ENCODE data around the gene SOWAHC. TPM values are rescaled to one million over a fixed set of nuclear protein-coding genes. Genes with fewer than 3 reads are reported as not detected.

Gene SOWAHC
- total RNA-seq, 1 donor from 2014 or later = 16.5 TPM

- TF ChIP-seq, protein P1, sequence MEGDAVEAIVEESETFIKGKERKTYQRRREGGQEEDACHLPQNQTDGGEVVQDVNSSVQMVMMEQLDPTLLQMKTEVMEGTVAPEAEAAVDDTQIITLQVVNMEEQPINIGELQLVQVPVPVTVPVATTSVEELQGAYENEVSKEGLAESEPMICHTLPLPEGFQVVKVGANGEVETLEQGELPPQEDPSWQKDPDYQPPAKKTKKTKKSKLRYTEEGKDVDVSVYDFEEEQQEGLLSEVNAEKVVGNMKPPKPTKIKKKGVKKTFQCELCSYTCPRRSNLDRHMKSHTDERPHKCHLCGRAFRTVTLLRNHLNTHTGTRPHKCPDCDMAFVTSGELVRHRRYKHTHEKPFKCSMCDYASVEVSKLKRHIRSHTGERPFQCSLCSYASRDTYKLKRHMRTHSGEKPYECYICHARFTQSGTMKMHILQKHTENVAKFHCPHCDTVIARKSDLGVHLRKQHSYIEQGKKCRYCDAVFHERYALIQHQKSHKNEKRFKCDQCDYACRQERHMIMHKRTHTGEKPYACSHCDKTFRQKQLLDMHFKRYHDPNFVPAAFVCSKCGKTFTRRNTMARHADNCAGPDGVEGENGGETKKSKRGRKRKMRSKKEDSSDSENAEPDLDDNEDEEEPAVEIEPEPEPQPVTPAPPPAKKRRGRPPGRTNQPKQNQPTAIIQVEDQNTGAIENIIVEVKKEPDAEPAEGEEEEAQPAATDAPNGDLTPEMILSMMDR (IDR thresholded peaks at IDR 0.05; ENCODE audit: insufficient read depth, low read depth, low read length) = no peak
- TF ChIP-seq EZH2 (IDR thresholded peaks at IDR 0.05; ENCODE audit: insufficient read depth, low read length) = no peak
- H3K36me3 ChIP-seq (ENCODE audit: insufficient read depth, low read length) = no peaks in the 10 kb centered on the region
- peaks cover 22% of the 10 kb centered on the region for H3K4me1 ChIP-seq (ENCODE audit: insufficient read depth, low read length)
- H3K27me3 ChIP-seq (ENCODE audit: insufficient read depth, low read length) = no peaks in the 10 kb centered on the region
- H4K20me1 ChIP-seq (ENCODE audit: insufficient read depth, low read length) = peaks cover 40% of the 10 kb centered on the region
- H3K4me1 Mint-ChIP-seq (ENCODE audit: low read depth, unreplicated experiment) = peaks cover 9% of the 10 kb centered on the region
- H3K9me3 Mint-ChIP-seq (ENCODE audit: unreplicated experiment) = peaks cover 2% of the 10 kb centered on the region
- peak overlapping the region; percentile 78 for H3K9ac ChIP-seq (ENCODE audit: low read length)
- peak overlapping the region; percentile 68 for H3K27ac Mint-ChIP-seq (ENCODE audit: unreplicated experiment)
- H3K4me2 ChIP-seq (ENCODE audit: low read length) = peak overlapping the region; percentile 89
- H3K4me3 ChIP-seq (ENCODE audit: insufficient read depth, low read depth, low read length) = peak overlapping the region; percentile 68
- FAIRE-seq (no peak), DNase-seq (ENCODE audit: low read depth) (no peak)
- H3K27me3 Mint-ChIP-seq (ENCODE audit: low read depth, unreplicated experiment) = no peaks in the 10 kb centered on the region
- peak overlapping the region; percentile 86 for H3K4me3 Mint-ChIP-seq (ENCODE audit: unreplicated experiment)
- peaks cover 71% of the 10 kb centered on the region for H3K79me2 ChIP-seq (ENCODE audit: insufficient read depth, low read length)
- H2AFZ ChIP-seq (ENCODE audit: low read depth, low read length) = peak overlapping the region; percentile 65
- H3K27ac ChIP-seq (ENCODE audit: low read depth, low read length) = peak overlapping the region; percentile 65
- H3K9me3 ChIP-seq (ENCODE audit: insufficient read depth, low read depth, low read length) = no peaks in the 10 kb centered on the region
- no peaks in the 10 kb centered on the region for H3K36me3 Mint-ChIP-seq (ENCODE audit: low read depth, unreplicated experiment)
Observed at GRCh38 chr2:109614715-109615636, 812 bp downstream of the SOWAHC start.

DNA sequence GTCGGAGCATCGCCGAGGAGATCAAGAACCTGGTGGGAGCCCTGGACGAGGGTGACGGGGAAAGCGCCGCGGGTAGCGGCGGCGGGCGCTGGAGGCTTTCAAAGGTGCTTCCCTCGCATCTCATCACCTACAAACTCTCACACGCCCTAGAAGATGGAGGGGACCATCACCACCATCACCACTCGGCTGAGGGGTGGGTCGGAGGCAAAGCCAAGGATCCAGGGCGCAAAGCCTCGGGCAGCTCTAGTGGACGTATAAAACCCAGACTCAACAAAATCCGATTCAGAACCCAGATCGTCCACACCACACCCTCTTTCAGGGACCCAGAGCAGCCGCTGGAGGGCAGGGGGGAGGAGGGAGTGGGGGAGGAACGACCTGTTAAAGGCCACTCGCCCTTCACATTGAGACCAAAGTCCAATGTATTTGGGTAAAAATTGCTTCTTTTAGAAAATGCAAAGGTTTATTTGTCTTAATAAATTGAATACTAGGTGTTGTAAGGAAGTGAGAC is 1.5 kb downstream of the SOWAHC start:
- Histone ChIP-seq H3K36me3 (ENCODE audit: insufficient read depth, low read length) (no peaks in the 10 kb centered on the region), H3K4me3 (ENCODE audit: insufficient read depth, low read depth, low read length) (peak overlapping the region; percentile 68), H3K27me3 (ENCODE audit: insufficient read depth, low read length) (no peaks in the 10 kb centered on the region), H3K79me2 (ENCODE audit: insufficient read depth, low read length) (peaks cover 64% of the 10 kb centered on the region), H3K27ac (ENCODE audit: low read depth, low read length) (no peak overlapping the region), H3K4me1 (ENCODE audit: insufficient read depth, low read length) (peaks cover 20% of the 10 kb centered on the region), H3K9me3 (ENCODE audit: insufficient read depth, low read depth, low read length) (no peaks in the 10 kb centered on the region), H3K9ac (ENCODE audit: low read length) (peak overlapping the region; percentile 78), H4K20me1 (ENCODE audit: insufficient read depth, low read length) (peaks cover 40% of the 10 kb centered on the region), H2AFZ (ENCODE audit: low read depth, low read length) (peak overlapping the region; percentile 65), H3K4me2 (ENCODE audit: low read length) (peak overlapping the region; percentile 89)
- Mint-ChIP-seq H3K9me3 (ENCODE audit: unreplicated experiment) (peaks cover 2% of the 10 kb centered on the region), H3K27ac (ENCODE audit: unreplicated experiment) (peak overlapping the region; percentile 68), H3K4me3 (ENCODE audit: unreplicated experiment) (peak overlapping the region; percentile 86), H3K36me3 (ENCODE audit: low read depth, unreplicated experiment) (no peaks in the 10 kb centered on the region), H3K4me1 (ENCODE audit: low read depth, unreplicated experiment) (peaks cover 8% of the 10 kb centered on the region), H3K27me3 (ENCODE audit: low read depth, unreplicated experiment) (no peaks in the 10 kb centered on the region)
- FAIRE-seq (no peak), DNase-seq (ENCODE audit: low read depth) (no peak)
- TF ChIP-seq EZH2 (IDR thresholded peaks at IDR 0.05; ENCODE audit: insufficient read depth, low read length) = no peak
- TF ChIP-seq, protein P1 (IDR thresholded peaks at IDR 0.05; ENCODE audit: insufficient read depth, low read depth, low read length) = no peak

Measured in astrocyte (in vitro differentiated cells and primary cell).